Lung (tissue), 12 donors: ENCODE results near the gene AK2. TPM values are rescaled to one million over a fixed set of nuclear protein-coding genes. Genes with fewer than 3 reads are reported as not detected.

Experiments
- ATAC-seq: fragments of 200-7000 bp; cut with Tn5 transposase; one replicate; pipeline ENCODE4 v1.9.1; 2020; ENCODE audit warnings: moderate number of reproducible peaks; ENCODE audit not compliant: insufficient read depth, low FRiP score
- DNase-seq, 3 donors: peaks; one replicate each; pipeline ENCODE4 v3.0.0-alpha.2; 2013 to 2017
- H3K27ac ChIP-seq, 2 donors: one replicate each; pipeline ENCODE4 v1.5.1; 2013; ENCODE audit warnings: mild to moderate bottlenecking in 2 of 2, moderate library complexity in 2 of 2, control low read depth in 1 of 2, inconsistent platforms in 1 of 2, low read depth in 1 of 2, low read length in 1 of 2
- H3K27me3 ChIP-seq, 3 donors: one replicate each; pipeline ENCODE4 v1.5.1; 2013; ENCODE audit warnings: low read length in 2 of 3; ENCODE audit not compliant: control insufficient read depth in 3 of 3, insufficient read depth in 3 of 3
- H3K36me3 ChIP-seq, 4 donors: one replicate each; pipeline ENCODE4 v1.5.1; 2013; ENCODE audit warnings: low read length in 4 of 4, mild to moderate bottlenecking in 1 of 4, moderate library complexity in 1 of 4; ENCODE audit not compliant: control insufficient read depth in 4 of 4, insufficient read depth in 4 of 4
- H3K4me1 ChIP-seq, 5 donors: one replicate each; pipeline ENCODE4 v1.5.1; 2013; ENCODE audit warnings: low read length in 5 of 5, mild to moderate bottlenecking in 2 of 5, moderate library complexity in 1 of 5; ENCODE audit not compliant: control insufficient read depth in 5 of 5, insufficient read depth in 5 of 5
- H3K4me3 ChIP-seq: one replicate; pipeline ENCODE4 v1.5.1; 2013; ENCODE audit warnings: mild to moderate bottlenecking, control low read depth, moderate library complexity
- H3K9ac ChIP-seq, 2 donors: one replicate each; pipeline ENCODE4 v1.5.1; 2013; ENCODE audit warnings: low read length in 2 of 2, control low read depth in 1 of 2; ENCODE audit not compliant: insufficient read depth in 1 of 2
- H3K9me3 ChIP-seq, 4 donors: one replicate each; pipeline ENCODE4 v1.5.1; 2013; ENCODE audit warnings: low read length in 3 of 4, mild to moderate bottlenecking in 1 of 4, moderate library complexity in 1 of 4; ENCODE audit not compliant: control insufficient read depth in 4 of 4, insufficient read depth in 3 of 4
- CTCF ChIP-seq: IDR thresholded peaks from 2 replicates; pipeline ENCODE4 v1.5.1; 2012; ENCODE audit warnings: mild to moderate bottlenecking; ENCODE audit errors: control extremely low read depth, extremely low read depth
- WGBS, 2 donors: extraction: QIAGEN DNeasy Blood & Tissue Kit; methylation state at CpG; one replicate each; pipeline ENCODE4 v1.1.7; 2013; 5-methylcytosine and 5-hydroxymethylcytosine counted together
- polyA plus RNA-seq, 2 donors: library from polyadenylated mRNA; stranded (reverse); fragments of 200-250 nt; gene quantifications; one replicate each; pipeline ENCODE4 v1.2.1, GENCODE V29; 2013
- total RNA-seq, 2 donors: library from RNA; depleted of rRNA in 1 of 2; stranded (reverse); fragments of >200 nt in 1 of 2; gene quantifications; one replicate each; pipeline ENCODE4 v1.2.1, GENCODE V29; 2014 to 2021
- donor health status: control.
- donor health status: control.
- donor health status: Bipolar disorder and iron deficiency.
- donor health status: healthy.
- donor health status: DM: yes; HTN: yes; CAD: no.

Gene AK2
- total and polyA plus RNA-seq, 4 donors = 86.8 to 127 (median 101) TPM

GRCh38 chr1:32984455-32985171 is 52.1 kb downstream of the AK2 start:
- Histone ChIP-seq H3K27ac (peak overlapping the region in 1 of 2 donors; percentile 64), H3K9ac (no peak overlapping the region), H3K36me3 (no peaks in the 10 kb centered on the region), H3K9me3 (no peaks in the 10 kb centered on the region), H3K4me3 (no peak overlapping the region), H3K4me1 (peaks cover 0 to 18% (median 7%) of the 10 kb centered on the region in 5 donors), H3K27me3 (no peaks in the 10 kb centered on the region)
- 79 to 89% methylated on average over 1 of the region's 1 CpG for WGBS, 2 donors
- TF ChIP-seq CTCF = no peak
- DNase-seq (peak in 2 of 3 donors; percentile 65 to 75), ATAC-seq (no peak)

GRCh38 chr1:32984090-32984454 is 52.6 kb downstream of the AK2 start:
- DNase-seq (peak in 1 of 3 donors; percentile 33), ATAC-seq (no peak)
- no peaks in the 10 kb centered on the region for H3K9me3 ChIP-seq
- peaks cover 0 to 16% (median 7%) of the 10 kb centered on the region in 5 donors for H3K4me1 ChIP-seq
- TF ChIP-seq CTCF = no peak
- H3K9ac ChIP-seq = no peak overlapping the region
- 74 to 77% methylated on average over 4 of the region's 4 CpGs for WGBS, 2 donors
- no peak overlapping the region for H3K4me3 ChIP-seq
- peak overlapping the region in 1 of 2 donors; percentile 64 for H3K27ac ChIP-seq
- no peaks in the 10 kb centered on the region for H3K27me3 ChIP-seq
- no peaks in the 10 kb centered on the region for H3K36me3 ChIP-seq

GRCh38 chr1:32983020-32983419 is 53.7 kb downstream of the AK2 start:
- 53 to 70% methylated on average over 3 of the region's 3 CpGs for WGBS, 2 donors
- Histone ChIP-seq H3K9me3 (no peaks in the 10 kb centered on the region), H3K9ac (no peak overlapping the region), H3K27ac (peak overlapping the region in 1 of 2 donors; percentile 9), H3K36me3 (no peaks in the 10 kb centered on the region), H3K27me3 (no peaks in the 10 kb centered on the region), H3K4me3 (no peak overlapping the region), H3K4me1 (peaks cover 0 to 15% (median 4%) of the 10 kb centered on the region in 5 donors)
- ATAC-seq (no peak), DNase-seq (no peak)
- no peak for TF ChIP-seq CTCF
